GM19452 (cell line): ENCODE measurements around the gene PTCD1.
"Not testable (repeated sequence)": the region's sequence is repeated elsewhere in the genome, so short reads cannot be mapped to it uniquely, and the experiment has no call there.

Source experiments
- ATAC-seq: cut with Tn5 transposase; IDR thresholded peaks from one replicate; pipeline ENCODE4 v1.9.1; 2021; ENCODE audit not compliant: unreplicated experiment

PTCD1 gene

DNA sequence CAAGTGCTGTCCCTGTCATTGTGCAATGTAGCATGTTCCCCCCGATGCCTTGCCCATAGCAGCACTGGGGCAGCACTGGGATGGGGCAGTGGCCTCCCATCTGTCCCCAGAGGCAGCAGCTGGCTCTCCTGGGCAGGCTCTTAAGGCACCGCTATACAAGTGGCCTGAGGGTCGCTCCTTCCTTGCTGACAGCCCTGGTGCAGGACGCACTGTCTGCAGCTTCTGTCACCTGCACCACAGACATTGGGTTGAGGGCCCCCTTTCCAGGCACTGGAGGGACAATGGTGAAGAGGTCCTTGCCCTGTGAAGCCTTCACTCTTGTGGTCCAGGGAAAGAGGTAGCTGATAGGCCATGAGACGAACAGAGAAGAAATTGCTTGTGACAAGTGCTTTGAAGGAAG is 10.7 kb upstream of the PTCD1 start:
- no peak for ATAC-seq

DNA sequence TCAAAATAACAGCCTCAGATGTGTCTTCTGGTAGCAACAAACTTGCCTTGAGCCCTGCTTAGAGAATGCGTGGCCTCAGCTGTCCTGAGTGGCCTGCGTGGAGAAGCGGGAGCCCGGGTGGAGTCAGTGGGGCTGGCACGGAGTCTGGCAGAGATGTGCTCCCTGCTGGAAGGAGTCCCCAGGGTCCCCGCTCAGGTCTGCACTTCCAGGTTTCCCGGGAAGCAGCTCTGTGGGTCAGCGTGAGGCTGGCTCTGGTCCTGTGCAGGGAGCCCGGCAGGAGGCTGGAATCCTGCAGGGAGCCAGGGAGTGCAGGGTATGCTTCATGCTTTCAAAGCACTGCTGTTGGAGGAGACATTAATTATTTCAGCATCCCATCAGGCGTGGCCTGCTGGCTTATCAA is 10.3 kb upstream of the PTCD1 start:
- ATAC-seq = no peak

GRCh38 chr7:99447943-99448342 is 9.3 kb upstream of the PTCD1 start:
- no peak for ATAC-seq

DNA sequence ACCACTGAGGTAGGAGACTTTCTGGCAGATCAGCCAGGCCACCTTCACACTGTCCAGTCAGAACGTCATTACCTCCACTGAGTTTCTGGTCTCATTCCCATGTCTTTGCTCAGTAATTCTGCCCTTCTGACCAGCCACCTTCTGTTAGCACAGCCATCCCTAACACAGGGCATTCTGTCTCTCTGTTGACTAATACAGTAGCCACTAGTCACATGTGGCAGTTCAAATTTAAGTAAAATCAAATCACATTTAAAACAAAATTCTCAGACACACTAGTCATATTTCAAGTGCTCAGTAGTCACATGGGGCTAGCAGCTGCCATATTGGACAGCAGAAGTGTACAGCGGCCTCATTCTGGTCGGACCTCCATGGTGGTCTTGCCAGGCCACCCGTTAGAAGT is 7.5 kb upstream of the PTCD1 start:
- ATAC-seq = no peak

- ATAC-seq = no peak
These were observed 1.6 kb upstream of the PTCD1 start for GRCh38 chr7:99440195-99440594.

DNA sequence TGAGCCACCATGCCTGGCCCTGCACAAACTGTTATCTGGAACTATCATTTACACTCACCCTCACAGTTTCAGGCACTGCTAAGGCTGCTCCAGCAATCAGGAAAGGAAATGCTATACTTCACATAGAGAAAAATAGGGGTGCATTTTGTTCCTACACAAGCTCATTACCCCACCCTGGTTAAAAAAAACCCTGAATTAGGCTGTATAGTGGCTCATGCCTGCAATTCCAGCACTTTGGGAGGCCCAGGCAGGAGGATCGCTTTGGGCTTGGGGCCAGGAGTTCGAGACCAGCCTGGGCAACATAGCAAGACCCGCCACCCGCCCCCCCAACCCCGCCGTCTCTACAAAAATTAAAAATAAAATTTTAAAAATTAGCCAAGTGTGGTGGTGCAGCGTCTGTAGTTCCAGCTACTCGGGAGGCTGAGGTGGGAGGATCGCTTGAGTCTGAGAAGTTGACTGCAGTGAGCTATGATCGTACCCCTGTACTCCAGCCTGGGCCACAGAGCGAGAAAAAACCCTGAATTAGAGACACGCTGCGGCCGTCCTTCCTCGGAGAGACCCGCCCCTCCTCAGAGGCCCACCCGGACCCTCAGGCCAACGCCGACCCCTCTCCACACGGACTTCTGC is 539 bp downstream of the PTCD1 start:
- ATAC-seq = no peak

GRCh38 chr7:99433158-99433557 is 5.4 kb downstream of the PTCD1 start:
- ATAC-seq = no peak

DNA sequence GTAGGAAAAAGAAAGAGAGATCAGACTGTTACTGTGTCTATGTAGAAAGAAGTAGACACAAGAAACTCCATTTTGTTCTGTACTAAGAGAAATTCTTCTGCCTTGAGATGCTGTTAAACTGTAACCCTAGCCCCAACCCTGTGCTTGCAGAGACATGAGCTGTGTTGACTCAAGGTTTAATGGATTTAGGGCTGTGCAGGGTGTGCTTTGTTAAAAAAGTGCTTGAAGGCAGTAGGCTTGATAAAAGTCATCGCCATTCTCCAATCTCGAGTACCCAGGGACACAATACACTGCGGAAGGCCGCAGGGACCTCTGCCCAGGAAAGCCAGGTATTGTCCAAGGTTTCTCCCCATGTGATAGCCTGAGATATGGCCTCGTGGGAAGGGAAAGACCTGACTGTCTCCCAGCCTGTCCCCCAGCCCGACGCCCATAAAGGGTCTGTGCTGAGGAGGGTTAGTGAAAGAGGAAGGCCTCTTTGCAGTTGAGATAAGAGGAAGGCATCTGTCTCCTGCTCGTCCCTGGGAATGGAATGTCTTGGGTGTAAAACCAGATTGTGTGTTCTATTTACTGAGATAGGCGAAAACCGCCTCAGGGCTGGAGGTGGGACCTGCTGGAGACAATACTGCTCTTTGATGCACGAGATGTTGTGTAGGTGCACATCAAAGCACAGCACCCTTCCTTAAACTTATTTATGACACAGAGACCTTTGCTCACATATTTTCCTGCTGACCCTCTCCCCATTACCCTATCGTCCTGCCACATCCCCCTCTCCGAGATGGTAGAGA is 6.7 kb downstream of the PTCD1 start:
- ATAC-seq = not testable (repeated sequence)

DNA sequence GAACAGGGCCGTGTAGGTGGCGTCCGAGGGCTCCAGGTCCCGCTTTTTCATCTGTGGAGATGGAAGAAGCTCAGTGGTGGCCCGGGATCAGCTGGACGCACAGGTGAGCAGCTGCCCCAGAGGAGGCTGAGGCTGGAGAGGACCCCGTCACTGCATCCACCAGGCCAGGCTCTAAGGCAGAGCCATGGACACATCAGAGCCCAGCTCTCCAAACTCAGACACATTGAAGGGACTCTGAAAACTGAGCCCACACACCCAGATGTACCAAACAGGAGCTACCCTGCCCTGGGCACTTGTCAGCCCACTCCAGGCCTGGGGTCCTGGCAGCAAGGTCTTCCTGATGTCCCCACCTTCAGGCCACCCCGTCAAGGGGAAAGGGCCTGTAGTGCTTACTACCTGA is 8.8 kb downstream of the PTCD1 start:
- ATAC-seq = no peak

DNA sequence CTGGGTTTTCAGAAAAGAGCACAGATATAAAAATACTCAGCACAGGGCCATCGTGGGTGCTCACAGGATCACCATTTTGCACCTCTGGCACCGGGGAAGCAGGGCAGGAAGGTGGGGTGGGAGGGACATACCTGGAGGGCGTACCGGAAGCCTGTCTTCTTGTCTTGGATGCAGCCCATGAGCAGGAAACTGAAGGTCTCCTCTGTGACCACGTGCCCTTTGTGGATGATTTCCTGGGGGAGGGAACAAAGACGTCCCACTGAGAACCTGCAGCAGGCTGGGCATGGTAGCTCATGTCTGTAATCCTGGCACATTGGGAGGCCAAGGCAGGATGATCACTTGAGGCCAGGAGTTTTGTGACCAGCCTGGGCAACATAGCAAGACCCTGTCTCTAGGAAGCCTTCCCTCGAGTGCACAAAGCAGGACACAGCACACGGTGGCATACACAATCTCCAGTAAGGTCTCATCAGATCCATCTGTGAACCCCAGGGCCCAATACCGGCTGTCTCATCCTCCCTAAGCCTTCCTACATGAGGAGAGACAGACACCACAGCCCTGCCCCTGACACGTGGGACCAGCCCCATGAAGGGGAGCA is 9.5 kb downstream of the PTCD1 start:
- ATAC-seq = no peak

GRCh38 chr7:99424932-99425730 is 13.5 kb downstream of the PTCD1 start:
- no peak for ATAC-seq

DNA sequence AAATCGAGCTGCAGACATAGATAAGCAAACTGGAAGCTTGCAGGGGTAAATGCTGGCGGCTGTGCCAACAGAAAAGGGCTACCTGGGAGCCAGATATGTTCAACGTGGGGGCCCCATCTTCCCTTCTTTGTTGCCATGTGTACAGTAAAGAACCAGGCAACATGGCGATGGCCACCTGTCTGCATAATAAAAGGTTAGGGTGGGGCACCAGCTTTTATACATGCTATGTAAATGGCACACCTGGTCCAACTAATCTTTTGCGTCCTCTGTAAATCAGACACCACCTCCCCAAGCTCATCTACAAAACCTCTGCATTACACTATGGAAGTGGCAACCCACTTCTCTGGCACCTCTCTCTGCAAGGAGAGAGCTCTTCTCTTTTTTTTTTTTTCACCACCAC is 16.0 kb downstream of the PTCD1 start:
- ATAC-seq = no peak

GRCh38 chr7:99422186-99422585 is 16.4 kb downstream of the PTCD1 start:
- ATAC-seq = no peak

GRCh38 chr7:99420986-99421385 is 17.6 kb downstream of the PTCD1 start:
- ATAC-seq = no peak

DNA sequence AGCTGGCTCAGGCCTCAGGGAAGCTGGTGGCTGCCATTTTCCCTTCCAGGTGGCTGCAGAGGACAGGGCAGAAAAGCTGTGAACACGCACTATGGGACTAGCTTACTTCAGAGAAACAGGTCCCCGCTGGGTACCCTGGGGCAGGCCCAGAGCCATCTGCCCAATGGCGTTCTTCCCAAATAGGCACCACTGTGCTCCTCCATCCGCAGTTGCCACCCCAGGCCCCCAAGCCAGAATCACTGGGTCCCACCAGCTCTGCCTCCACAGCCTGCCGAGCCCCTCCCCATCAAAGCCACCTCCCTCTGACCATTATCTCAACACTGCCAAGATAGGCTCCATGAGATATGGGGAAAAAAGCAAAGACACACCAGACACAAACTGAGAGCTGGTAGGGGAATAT is 18.4 kb downstream of the PTCD1 start:
- ATAC-seq = no peak

DNA sequence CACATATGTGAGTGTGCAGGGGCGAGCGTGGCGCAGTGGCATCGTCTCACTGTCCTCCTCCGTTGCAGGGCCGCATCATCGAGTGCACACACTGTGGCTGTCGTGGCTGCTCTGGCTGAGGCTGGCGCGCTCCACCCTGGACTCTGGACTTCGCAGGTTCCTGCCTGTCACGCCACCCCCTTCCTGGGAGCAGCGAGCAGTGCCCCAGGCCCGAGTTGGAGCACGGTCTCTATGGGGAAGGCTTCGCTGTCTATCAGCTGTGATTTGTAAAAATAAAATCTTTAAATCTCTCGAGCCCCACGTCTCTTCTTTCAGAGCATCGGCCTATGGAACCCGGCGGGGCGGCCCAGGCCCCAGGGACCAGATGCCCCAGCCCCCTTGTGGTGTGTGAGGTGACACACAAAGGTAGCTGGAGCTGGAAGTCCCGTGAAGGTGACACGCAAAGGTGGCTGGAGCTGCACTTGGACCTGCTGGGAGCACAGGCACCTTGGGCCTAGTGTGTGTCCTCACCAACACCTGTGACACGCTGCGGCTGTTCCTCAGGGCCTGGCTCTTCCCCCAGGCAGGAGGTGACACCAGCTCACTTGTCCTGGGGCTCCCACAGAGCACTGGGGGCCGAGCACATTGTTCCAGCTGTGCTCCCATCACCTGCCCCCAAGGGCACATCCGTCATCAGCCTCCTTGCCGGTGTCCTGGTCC is 19.1 kb downstream of the PTCD1 start:
- no peak for ATAC-seq

DNA sequence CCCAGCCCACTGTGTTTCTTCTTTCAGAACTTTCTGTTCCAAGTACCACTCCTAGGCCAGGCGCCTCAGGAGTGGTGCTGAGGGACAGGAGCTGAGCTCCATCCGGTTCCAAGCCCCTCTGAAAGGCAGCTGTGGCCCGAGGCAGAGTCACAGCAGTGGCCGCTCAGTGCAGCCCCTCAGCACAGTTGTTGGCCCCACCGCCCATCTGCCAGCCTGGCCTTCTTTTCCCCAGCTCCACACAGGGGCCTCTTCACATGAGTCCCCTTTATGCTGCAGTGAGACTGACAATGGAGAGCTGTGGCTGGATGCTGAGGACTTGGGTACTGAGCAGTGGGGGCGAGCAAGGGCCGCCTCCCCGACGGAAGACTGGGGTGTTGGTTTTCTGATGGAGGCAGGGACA is 20.3 kb downstream of the PTCD1 start:
- no peak for ATAC-seq

- not testable (repeated sequence) for ATAC-seq
These were observed 23.0 kb downstream of the PTCD1 start for GRCh38 chr7:99415513-99416127.

- ATAC-seq = no peak
These were observed 28.0 kb downstream of the PTCD1 start for GRCh38 chr7:99410635-99411034.

GRCh38 chr7:99409806-99410205 is 28.8 kb downstream of the PTCD1 start:
- ATAC-seq = no peak

DNA sequence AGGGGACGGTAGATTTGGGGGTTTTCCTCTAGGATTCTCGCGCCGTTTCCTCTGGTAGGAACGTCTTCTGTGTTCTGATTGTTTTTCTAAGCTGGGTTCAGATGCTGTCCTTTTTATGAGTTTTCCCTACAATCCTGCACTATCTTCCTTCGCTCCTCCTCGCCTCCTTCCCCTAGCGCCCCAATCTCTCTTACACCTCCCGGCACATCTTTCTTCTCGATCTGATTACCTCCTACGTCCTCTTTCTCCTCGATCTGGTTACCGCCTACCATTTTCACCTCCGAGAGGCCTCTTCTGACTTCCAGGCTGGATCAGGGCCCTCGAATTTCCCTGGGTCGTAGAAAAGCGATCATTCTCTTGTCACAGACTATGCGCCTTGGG is 29.4 kb downstream of the PTCD1 start:
- ATAC-seq = peak; percentile 3
